ENCODE data around the gene ZNF205.
A peak's percentile ranks its signal among the peaks of the same experiment; 100 is the strongest.

Gene ZNF205

DNA sequence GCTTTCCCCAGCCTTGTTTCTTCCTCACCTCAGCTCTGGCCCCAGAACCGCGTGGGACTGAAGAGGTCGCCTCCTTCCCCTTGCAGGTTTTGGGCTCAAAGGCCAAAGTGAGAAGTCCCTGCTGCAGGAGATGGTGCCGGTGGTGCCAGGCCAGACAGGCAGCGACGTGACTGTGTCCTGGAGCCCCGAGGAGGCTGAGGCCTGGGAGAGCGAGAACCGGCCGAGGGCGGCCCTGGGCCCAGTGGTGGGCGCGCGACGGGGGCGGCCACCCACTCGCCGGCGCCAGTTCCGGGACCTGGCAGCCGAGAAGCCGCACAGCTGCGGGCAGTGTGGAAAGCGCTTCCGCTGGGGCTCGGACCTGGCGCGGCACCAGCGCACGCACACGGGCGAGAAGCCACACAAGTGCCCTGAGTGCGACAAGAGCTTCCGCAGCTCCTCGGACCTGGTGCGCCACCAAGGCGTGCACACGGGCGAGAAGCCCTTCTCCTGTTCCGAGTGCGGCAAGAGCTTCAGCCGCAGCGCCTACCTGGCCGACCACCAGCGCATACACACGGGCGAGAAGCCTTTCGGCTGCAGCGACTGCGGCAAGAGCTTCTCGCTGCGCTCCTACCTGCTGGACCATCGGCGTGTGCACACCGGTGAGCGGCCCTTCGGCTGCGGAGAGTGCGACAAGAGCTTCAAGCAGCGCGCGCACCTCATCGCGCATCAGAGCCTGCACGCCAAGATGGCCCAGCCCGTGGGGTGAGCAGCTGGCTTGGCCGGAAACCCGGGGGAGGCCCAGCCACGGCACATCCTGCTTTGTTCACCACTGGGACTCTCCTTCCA is 28.4 kb downstream of the ZNF205 start:
- Histone ChIP-seq H3K27ac (ENCODE audit: low read length, poor library complexity, severe bottlenecking) (no peak overlapping the region), H2AFZ (ENCODE audit: low read depth, low read length) (no peak overlapping the region), H2BK120ac (ENCODE audit: low read depth, low read length) (no peak overlapping the region), H3K18ac (ENCODE audit: low read depth in 1 of 2, low read length in 2 of 2) (no peak overlapping the region), H2BK15ac (ENCODE audit: low read depth, poor library complexity, severe bottlenecking) (no peak overlapping the region), H3K4me2 (ENCODE audit: low read length, poor library complexity, severe bottlenecking) (no peak overlapping the region), H3K4me3 (ENCODE audit: insufficient read depth in 1 of 2, low read depth in 1 of 2, low read length in 2 of 2) (no peak overlapping the region), H4K91ac (ENCODE audit: low read length) (no peak overlapping the region), H2BK12ac (ENCODE audit: low read length in 2 of 2) (no peak overlapping the region), H2BK5ac (ENCODE audit: low read depth, low read length, poor library complexity, severe bottlenecking) (no peak overlapping the region), H3K79me1 (replicated peaks; ENCODE audit: low read length, poor library complexity, severe bottlenecking) (peaks cover 12% of the 10 kb centered on the region), H3K27me3 (ENCODE audit: control insufficient read depth in 1 of 2, insufficient read depth in 1 of 2, low read length in 2 of 2) (no peaks in the 10 kb centered on the region), H3K23ac (ENCODE audit: low read length in 2 of 2) (no peak overlapping the region), H4K8ac (ENCODE audit: low read length) (no peak overlapping the region), H2AK5ac (ENCODE audit: low read length, severe bottlenecking) (no peak overlapping the region), H3K4me1 (ENCODE audit: control insufficient read depth, insufficient read depth, low read depth, low read length) (peaks cover 19% of the 10 kb centered on the region), H3K36me3 (ENCODE audit: control insufficient read depth in 1 of 2, insufficient read depth in 2 of 2, low read depth in 1 of 2, low read length in 2 of 2) (peaks cover 40 to 56% of the 10 kb centered on the region in 2 experiments), H3K14ac (ENCODE audit: low read length in 2 of 2) (no peak overlapping the region), H3K9me3 (ENCODE audit: control insufficient read depth, low read length) (no peaks in the 10 kb centered on the region), H3K9ac (ENCODE audit: low read length) (no peak overlapping the region), H3K4ac (ENCODE audit: low read depth in 1 of 2, low read length in 2 of 2) (no peak overlapping the region)
- no peak for DNase-seq
- WGBS: 97% methylated on average over 69 of the region's 69 CpGs

DNA sequence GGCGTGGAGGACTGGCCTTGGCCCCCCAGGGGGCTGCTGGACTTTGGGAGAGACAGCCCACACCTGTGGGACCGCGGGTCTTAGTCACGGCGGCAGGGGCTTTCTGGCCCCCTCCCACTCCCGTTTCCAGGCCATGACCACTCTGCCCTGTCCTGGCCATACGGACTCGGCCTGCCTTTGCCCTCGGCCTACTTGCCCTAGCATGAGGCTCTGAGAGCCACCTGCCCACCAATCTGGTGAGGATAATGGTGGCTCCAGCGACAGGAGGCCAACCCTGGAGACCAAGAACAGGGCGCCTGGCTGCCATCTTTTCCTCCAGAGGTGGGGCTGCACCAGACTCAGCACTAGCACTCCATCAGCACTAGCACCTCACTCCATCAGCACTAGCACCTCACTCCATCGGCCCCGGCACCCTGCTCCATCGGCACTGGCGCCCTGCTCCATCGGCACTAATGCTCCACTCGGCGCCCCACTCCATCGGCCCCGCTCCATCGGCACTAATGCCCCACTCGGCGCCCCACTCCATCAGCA is 29.5 kb downstream of the ZNF205 start:
- 96% methylated on average over 23 of the region's 23 CpGs for WGBS
- Histone ChIP-seq H3K4me1 (ENCODE audit: control insufficient read depth, insufficient read depth, low read depth, low read length) (peaks cover 19% of the 10 kb centered on the region), H3K36me3 (ENCODE audit: control insufficient read depth in 1 of 2, insufficient read depth in 2 of 2, low read depth in 1 of 2, low read length in 2 of 2) (peaks cover 40 to 56% of the 10 kb centered on the region in 2 experiments), H2BK12ac (ENCODE audit: low read length in 2 of 2) (no peak overlapping the region), H2BK120ac (ENCODE audit: low read depth, low read length) (no peak overlapping the region), H3K4me2 (ENCODE audit: low read length, poor library complexity, severe bottlenecking) (no peak overlapping the region), H3K4me3 (ENCODE audit: insufficient read depth in 1 of 2, low read depth in 1 of 2, low read length in 2 of 2) (no peak overlapping the region), H3K18ac (ENCODE audit: low read depth in 1 of 2, low read length in 2 of 2) (no peak overlapping the region), H4K8ac (ENCODE audit: low read length) (no peak overlapping the region), H3K14ac (ENCODE audit: low read length in 2 of 2) (no peak overlapping the region), H2AFZ (ENCODE audit: low read depth, low read length) (no peak overlapping the region), H3K9me3 (ENCODE audit: control insufficient read depth, low read length) (no peaks in the 10 kb centered on the region), H3K23ac (ENCODE audit: low read length in 2 of 2) (no peak overlapping the region), H2BK5ac (ENCODE audit: low read depth, low read length, poor library complexity, severe bottlenecking) (no peak overlapping the region), H3K79me1 (replicated peaks; ENCODE audit: low read length, poor library complexity, severe bottlenecking) (peaks cover 12% of the 10 kb centered on the region), H3K9ac (ENCODE audit: low read length) (no peak overlapping the region), H3K27me3 (ENCODE audit: control insufficient read depth in 1 of 2, insufficient read depth in 1 of 2, low read length in 2 of 2) (no peaks in the 10 kb centered on the region), H3K4ac (ENCODE audit: low read depth in 1 of 2, low read length in 2 of 2) (no peak overlapping the region), H2AK5ac (ENCODE audit: low read length, severe bottlenecking) (no peak overlapping the region), H4K91ac (ENCODE audit: low read length) (no peak overlapping the region), H2BK15ac (ENCODE audit: low read depth, poor library complexity, severe bottlenecking) (no peak overlapping the region), H3K27ac (ENCODE audit: low read length, poor library complexity, severe bottlenecking) (no peak overlapping the region)
- DNase-seq: no peak

GRCh38 chr16:3142327-3142726 is 29.9 kb downstream of the ZNF205 start:
- Histone ChIP-seq H3K27ac (ENCODE audit: low read length, poor library complexity, severe bottlenecking) (no peak overlapping the region), H3K18ac (ENCODE audit: low read depth in 1 of 2, low read length in 2 of 2) (no peak overlapping the region), H3K9me3 (ENCODE audit: control insufficient read depth, low read length) (no peaks in the 10 kb centered on the region), H4K8ac (ENCODE audit: low read length) (no peak overlapping the region), H3K14ac (ENCODE audit: low read length in 2 of 2) (no peak overlapping the region), H2BK5ac (ENCODE audit: low read depth, low read length, poor library complexity, severe bottlenecking) (no peak overlapping the region), H3K9ac (ENCODE audit: low read length) (no peak overlapping the region), H3K4me2 (ENCODE audit: low read length, poor library complexity, severe bottlenecking) (no peak overlapping the region), H2BK15ac (ENCODE audit: low read depth, poor library complexity, severe bottlenecking) (no peak overlapping the region), H4K91ac (ENCODE audit: low read length) (no peak overlapping the region), H2BK12ac (ENCODE audit: low read length in 2 of 2) (no peak overlapping the region), H2AFZ (ENCODE audit: low read depth, low read length) (no peak overlapping the region), H2BK120ac (ENCODE audit: low read depth, low read length) (no peak overlapping the region), H3K4me1 (ENCODE audit: control insufficient read depth, insufficient read depth, low read depth, low read length) (peaks cover 19% of the 10 kb centered on the region), H3K4ac (ENCODE audit: low read depth in 1 of 2, low read length in 2 of 2) (no peak overlapping the region), H3K23ac (ENCODE audit: low read length in 2 of 2) (no peak overlapping the region), H3K36me3 (ENCODE audit: control insufficient read depth in 1 of 2, insufficient read depth in 2 of 2, low read depth in 1 of 2, low read length in 2 of 2) (peaks cover 40 to 52% of the 10 kb centered on the region in 2 experiments), H3K79me1 (replicated peaks; ENCODE audit: low read length, poor library complexity, severe bottlenecking) (peaks cover 7% of the 10 kb centered on the region), H2AK5ac (ENCODE audit: low read length, severe bottlenecking) (no peak overlapping the region), H3K4me3 (ENCODE audit: insufficient read depth in 1 of 2, low read depth in 1 of 2, low read length in 2 of 2) (no peak overlapping the region), H3K27me3 (ENCODE audit: control insufficient read depth in 1 of 2, insufficient read depth in 1 of 2, low read length in 2 of 2) (no peaks in the 10 kb centered on the region)
- 92% methylated on average over 22 of the region's 22 CpGs for WGBS
- DNase-seq: no peak

DNA sequence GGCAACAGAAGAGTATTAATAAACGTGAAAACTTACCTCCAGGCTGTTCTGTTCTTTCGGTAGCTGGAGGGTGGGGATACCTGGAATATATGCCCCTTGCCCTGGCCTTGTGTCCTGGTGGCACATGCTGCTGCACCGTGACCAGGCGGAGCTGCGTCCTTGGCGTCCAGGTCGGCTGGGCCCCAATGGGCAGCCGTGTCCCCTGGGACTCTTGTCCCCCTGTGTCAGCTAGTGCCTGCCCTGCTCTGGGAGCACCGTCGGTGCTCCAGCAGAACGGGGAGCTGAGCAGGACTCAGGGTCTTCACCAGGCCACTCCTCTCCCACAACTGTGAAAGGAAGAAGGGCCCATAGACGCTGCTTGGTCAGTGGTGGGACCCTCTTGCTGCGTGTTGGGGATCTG is 30.4 kb downstream of the ZNF205 start:
- no peak overlapping the region for H3K14ac ChIP-seq (ENCODE audit: low read length in 2 of 2)
- H3K4me3 ChIP-seq (ENCODE audit: insufficient read depth in 1 of 2, low read depth in 1 of 2, low read length in 2 of 2): no peak overlapping the region
- H2AK5ac ChIP-seq (ENCODE audit: low read length, severe bottlenecking): no peak overlapping the region
- H3K79me1 ChIP-seq (replicated peaks; ENCODE audit: low read length, poor library complexity, severe bottlenecking): peaks cover 4% of the 10 kb centered on the region
- H2BK5ac ChIP-seq (ENCODE audit: low read depth, low read length, poor library complexity, severe bottlenecking): no peak overlapping the region
- peak overlapping the region; percentile 33 for H4K8ac ChIP-seq (ENCODE audit: low read length)
- H3K9me3 ChIP-seq (ENCODE audit: control insufficient read depth, low read length): no peaks in the 10 kb centered on the region
- DNase-seq: no peak
- WGBS: 91% methylated on average over 13 of the region's 13 CpGs
- no peak overlapping the region for H3K18ac ChIP-seq (ENCODE audit: low read depth in 1 of 2, low read length in 2 of 2)
- peaks cover 19% of the 10 kb centered on the region for H3K4me1 ChIP-seq (ENCODE audit: control insufficient read depth, insufficient read depth, low read depth, low read length)
- H3K23ac ChIP-seq (ENCODE audit: low read length in 2 of 2): no peak overlapping the region
- H3K27ac ChIP-seq (ENCODE audit: low read length, poor library complexity, severe bottlenecking): no peak overlapping the region
- no peaks in the 10 kb centered on the region for H3K27me3 ChIP-seq (ENCODE audit: control insufficient read depth in 1 of 2, insufficient read depth in 1 of 2, low read length in 2 of 2)
- no peak overlapping the region for H3K9ac ChIP-seq (ENCODE audit: low read length)
- no peak overlapping the region for H2BK120ac ChIP-seq (ENCODE audit: low read depth, low read length)
- no peak overlapping the region for H2BK15ac ChIP-seq (ENCODE audit: low read depth, poor library complexity, severe bottlenecking)
- H2BK12ac ChIP-seq (ENCODE audit: low read length in 2 of 2): no peak overlapping the region
- H2AFZ ChIP-seq (ENCODE audit: low read depth, low read length): no peak overlapping the region
- H4K91ac ChIP-seq (ENCODE audit: low read length): no peak overlapping the region
- no peak overlapping the region for H3K4me2 ChIP-seq (ENCODE audit: low read length, poor library complexity, severe bottlenecking)
- H3K4ac ChIP-seq (ENCODE audit: low read depth in 1 of 2, low read length in 2 of 2): no peak overlapping the region
- H3K36me3 ChIP-seq (ENCODE audit: control insufficient read depth in 1 of 2, insufficient read depth in 2 of 2, low read depth in 1 of 2, low read length in 2 of 2): peaks cover 37 to 48% of the 10 kb centered on the region in 2 experiments
